ENCODE data around the gene ELMO1.

The ELMO1 gene

DNA sequence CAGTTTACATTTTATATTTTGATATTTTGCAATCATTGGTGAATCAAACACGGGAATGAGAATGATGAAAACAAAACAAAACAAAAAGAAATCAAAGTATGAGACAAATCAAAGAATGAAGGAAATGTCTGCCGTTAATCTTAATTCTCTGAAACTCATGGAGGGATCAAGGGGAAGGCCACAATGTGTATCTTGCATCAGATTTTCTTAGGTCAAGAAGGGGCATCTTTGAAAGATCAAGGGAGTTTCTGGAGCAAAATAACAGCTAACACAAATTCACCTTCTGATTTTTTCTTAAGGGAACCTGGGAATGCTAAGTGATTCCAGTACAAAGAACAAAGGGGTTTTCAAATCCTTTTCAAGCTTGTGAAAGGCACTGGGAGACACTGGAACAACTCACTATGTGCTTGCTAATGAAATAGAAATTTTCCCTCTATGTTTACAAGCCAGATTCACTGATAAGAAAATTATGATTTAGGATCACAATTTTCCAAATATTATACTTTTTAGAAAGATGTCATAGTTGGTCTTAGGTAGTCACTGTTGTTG is 402.1 kb downstream of the ELMO1 start:
- no peak for DNase-seq
- intact Hi-C loops (cut with DNase I), result no loop called here

DNA sequence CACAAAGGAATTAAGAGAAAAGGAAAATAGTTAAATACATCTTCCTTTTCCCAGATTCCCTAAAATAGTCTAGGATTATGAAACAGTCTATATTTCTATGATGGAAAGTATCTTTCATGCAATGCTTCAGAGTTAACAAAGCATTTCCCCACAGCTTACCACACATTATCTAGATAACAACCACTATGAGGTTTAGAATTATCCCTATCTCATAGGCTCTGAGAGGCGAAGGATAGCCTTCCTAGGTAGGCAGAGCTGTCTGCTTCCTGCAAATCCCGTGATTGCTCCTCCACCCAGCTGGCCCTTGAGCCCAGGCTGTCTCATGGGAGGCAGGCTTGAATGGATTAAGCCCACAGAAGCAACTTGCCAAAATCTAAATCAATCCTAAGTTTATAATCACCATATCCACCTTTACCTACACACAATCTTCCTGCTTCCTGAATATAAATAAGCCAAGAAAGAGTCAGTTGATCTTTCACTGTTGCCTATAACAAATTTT is 402.9 kb downstream of the ELMO1 start:
- DNase-seq, result no peak
- intact Hi-C loops (cut with DNase I), result no loop called here

DNA sequence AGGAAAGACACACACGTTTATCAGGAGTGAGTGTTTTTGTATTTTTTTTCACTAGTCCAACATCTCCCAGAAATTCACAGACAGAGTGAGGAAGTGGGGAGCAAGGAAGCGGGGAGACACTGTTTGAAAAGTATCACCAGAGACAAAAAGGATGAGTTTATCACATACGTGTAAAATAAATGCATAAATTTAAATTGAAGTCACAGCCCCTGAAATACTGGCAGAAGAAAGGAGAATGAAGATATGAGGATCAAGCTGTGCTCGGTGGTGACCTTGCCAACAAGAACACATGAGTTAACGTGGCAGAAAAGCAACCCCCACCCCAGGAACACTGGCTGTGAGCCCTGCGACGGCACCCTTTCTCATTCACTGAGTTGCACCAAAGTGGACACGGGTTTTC is 407.2 kb downstream of the ELMO1 start:
- DNase-seq, result no peak
- intact Hi-C loops (cut with DNase I), result no loop called here

DNA sequence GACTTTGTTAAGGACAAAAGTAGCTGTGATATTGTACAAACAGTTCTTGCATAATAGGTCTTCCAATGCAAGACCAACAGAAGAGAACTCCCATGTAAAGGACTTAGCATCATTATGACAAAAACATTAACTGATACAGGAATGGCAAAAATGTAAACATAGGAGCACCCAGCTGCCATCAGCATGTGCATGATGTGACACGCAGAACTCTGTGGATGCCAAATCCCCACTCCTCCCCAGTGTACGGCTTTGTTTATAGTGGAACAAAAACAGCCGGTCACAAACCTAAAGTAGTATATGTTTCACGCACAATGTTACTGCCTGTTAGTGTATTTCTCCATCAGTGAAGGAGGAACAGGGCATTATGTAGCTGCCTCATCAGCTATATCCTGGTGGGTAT is 408.3 kb downstream of the ELMO1 start:
- intact Hi-C loops (cut with DNase I), result no loop called here
- DNase-seq, result no peak

DNA sequence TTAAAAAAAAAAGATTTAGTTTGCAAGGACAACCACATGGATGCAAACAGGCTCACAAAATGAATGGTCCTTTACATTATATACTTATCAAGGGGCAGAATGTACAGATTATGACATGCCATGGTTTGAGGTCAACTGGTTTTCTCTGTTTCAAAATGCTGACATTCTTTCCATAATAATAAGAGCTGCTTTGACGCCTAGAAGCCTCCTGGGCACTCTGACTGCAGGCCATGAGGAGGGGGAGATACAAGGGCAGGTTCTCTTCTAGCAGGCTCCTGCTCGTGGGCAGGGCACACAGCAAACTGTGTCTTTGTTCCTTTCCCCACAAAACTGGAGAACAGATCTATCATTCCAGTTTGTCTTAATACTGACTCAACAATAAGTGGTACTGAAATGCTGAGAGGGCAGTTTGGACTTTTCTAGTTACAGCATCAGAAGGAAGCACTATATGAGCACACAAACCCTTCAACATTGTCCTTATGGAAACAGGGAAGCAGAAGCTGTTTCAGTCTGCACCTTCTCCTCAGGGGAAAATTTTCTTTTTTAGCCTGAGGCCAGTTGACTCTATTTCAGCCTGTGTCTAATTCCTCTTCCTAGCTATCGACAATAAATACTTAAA is 409.4 kb downstream of the ELMO1 start:
- intact Hi-C loops (cut with DNase I), result no loop called here
- DNase-seq, result no peak

DNA sequence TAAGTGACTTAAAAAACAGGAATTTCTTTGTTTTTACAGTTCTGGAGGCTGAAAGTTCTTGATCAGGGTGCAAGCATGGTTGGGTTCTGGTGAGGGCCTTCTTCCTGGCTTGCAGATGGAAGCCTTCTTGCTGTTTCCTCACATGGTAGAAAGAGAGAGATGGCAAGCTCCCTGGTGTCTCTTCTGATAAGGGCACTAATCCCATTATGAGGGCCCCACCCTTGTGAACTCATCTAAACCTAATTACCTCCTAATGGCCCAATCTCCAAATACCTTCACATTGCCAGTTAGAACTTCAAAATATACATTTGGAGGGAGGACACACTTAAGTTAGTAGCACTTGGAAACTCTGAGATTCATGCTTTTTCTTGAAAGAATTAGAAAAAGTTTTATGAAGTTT is 410.0 kb downstream of the ELMO1 start:
- no peak for DNase-seq
- intact Hi-C loops (cut with DNase I), result no loop called here

DNA sequence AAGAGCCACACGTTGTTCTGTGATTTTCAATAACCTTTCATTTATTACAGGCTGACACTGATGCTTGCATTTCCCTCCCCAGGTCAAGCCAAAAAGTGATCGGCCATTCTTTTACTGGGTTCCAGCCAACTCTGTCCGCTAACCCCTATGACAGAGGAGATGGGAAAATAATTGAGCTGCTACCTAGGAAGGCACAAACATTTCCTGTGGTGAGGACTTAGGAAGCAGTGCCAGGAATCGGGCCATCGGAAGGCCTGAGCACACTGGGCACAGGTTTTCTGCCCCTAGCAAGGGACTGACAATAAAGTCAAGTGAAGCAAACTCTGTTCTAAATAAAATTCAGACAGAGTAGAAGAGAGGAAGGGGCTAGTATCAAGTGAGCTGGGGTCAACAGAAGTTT is 411.4 kb downstream of the ELMO1 start:
- intact Hi-C loops (cut with DNase I), result no loop called here
- DNase-seq, result no peak

DNA sequence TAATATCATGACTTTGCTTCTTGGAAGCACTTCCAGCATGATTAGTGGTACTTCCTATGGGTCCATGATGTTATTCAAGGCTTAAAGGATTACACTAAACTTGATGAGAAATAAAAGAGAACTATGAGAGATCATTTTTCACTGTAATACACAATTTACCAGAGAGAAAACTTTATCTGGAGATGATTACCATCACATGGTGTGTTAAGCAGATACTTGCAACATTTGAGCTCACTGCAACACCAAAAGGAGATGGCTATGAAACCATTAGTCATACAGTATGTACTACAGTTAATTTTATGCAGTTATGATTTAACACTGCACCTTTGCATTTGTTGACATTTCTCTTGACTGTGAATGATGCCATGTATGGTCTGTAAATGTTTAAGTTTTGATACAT is 413.0 kb downstream of the ELMO1 start:
- DNase-seq, result no peak
- intact Hi-C loops (cut with DNase I), result no loop called here

DNA sequence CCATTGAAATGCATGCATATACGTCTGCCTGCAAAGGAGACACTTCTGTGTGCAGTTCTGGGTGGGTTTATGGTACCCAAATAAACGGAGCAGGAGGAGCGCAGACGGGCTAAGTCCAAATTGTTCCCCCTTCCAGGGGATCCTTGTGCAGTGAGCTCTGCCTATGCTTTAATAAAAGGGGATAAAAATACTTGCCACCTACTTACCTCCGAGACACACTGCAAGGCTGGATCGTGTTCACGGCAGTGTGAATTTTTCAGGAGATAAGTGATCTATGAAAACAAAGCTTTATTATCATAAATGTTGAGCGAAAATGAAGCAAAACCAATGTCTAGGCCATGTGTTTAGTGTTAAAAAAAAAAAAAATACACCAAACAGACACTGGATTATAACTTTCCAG is 415.5 kb downstream of the ELMO1 start:
- intact Hi-C loops (cut with DNase I), result no loop called here
- peak in 25 of 42 donors; percentile 11 to 75 (median 32) for DNase-seq

DNA sequence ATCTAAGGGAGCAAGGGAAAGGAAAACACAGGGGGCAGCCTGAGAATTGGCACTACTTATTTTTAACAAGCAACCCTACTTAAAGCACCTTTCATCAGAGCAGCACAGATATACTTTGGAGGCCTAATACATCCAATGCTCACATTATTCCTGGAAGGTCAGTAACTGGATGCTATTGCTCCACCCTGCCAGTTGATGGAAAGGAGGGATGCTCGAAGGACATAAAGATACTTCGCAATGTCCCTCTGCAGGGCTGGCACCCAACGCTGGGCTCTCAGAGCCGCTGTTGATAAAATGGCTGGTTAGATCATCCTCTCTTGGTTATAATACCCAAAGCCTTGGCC is 416.4 kb downstream of the ELMO1 start:
- no peak for DNase-seq
- intact Hi-C loops (cut with DNase I), result no loop called here

DNA sequence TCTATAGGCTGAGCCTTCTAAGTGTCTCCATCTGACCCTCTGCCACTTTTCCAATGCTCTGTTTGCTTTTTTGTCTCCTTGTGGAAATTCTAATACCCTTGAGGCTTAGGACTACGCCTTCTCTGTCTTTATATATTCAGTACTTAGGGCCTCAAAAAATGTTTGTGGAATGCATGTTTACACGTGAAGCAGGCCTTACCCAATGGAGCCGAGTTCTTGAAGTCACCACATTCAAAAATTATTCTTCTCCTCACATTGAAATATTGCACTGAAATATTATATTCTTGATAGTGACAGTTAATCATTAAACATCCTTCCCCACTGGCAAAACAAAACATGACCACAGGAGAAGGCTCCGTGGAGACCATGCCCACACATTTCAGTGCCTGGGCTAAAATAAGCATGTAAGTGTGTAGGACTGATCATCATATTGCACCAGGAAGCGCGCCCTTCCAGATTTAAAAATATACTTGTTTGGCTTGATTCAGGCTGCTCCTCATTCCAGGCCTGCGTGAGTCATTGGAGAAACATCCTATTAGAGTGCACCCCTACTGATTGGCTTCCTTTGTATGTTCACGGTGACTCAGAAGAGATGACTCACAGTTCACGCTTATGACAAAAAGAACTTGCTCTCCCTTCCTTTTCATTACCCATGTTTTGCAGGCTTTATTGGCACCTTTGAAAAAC is 416.9 kb downstream of the ELMO1 start:
- DNase-seq, result peak in 40 of 42 donors; percentile 14 to 93 (median 64)
- intact Hi-C loops (cut with DNase I), result no loop called here

DNA sequence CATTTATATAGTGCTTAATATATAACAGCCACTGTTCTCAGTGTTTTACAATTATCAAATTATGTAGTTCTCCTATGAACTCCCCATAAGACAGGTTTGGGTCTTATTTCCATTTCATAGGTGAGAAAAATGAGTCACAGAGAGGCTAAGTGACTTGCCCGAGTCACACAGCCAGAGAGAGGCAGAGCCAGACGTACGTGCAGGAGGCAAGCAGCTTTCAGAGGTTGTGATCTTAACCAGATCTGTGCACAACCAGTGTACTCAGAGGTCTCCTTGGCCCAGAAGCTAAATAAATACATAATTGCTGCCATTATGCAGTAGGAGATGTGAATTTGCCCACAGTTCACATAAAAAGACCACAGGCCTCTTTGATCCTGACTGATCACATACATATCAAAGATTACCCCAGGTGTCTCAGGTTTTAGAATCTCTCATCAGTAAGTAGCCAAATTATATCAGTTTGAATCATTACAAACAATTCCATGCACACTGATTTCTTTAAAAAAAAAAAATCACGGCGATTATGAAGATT is 419.7 kb downstream of the ELMO1 start:
- no peak for DNase-seq
- intact Hi-C loops (cut with DNase I), result no loop called here

DNA sequence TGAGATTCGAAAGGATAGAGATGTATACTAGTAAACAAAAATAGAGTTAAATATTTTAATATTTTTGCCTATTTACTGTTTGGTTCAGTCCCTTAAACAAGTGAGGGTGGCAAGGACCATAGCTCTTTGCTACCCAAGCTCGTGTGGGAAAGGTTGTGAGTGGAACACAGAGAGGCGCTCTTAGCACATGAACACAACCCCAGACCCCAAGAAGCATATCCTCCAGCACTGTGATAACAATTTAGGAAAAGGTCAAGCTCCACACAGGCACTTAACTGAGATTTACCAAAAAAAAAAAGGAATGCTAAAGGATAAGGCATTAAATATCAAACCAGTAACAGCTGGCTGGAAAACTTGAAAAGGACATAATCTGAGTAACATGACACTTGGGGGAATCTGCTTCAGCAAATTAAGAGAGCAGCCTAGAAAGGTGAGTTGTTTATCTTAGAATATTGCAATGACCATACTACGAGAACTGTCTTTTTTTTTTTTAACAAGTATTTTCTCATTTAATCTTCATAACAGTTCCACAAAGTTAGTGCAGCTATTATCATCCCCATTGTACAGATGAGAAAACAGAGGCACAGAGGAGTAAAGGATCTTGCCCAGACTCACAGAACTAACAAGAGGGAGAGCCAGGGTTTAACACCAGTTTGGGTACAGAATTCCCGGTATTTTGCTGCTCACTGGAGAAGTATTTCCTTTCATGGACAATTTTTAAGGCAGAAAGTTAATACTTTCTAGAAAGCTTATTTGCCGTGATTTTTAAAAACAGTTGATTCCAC is 420.9 kb downstream of the ELMO1 start:
- intact Hi-C loops (cut with DNase I), result no loop called here
- DNase-seq, result no peak

DNA sequence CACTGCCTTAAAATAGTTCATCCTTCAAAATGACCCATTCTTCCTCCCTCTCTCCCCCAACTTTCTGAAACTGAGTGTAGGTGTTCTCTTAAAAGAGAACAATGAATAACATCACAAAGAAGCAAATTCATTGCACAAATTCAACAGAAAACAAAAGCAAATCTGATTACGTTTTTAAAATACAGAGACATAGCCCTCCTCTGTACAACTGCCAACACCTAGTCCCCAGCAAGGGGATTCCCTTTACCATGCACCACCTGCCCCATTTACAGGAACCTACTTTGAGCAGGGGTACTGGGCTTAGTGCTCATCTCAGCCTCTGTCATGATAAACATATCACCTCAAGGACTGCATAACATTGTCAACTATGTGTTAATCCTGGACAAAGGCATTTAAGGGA is 421.6 kb downstream of the ELMO1 start:
- no peak for DNase-seq
- intact Hi-C loops (cut with DNase I), result no loop called here

DNA sequence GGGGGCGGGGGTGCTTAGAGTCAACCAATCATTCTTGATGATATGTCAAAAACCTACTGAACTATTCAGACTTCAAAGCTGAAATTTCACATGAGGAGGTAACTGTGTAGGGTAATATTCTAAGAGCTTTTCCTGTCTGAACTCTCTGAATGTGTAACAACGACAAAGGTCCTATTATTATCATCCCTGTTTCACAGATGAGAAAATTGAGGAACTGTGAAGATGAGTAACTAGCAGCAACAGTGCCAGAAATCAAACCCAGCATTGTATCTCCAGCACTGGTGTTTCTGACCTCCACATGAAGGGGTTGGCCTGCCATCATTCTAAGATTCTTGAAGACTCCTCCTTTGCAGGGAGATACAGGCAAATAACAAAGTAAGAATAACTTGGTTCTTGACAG is 429.7 kb downstream of the ELMO1 start:
- intact Hi-C loops (cut with DNase I), result no loop called here
- no peak for DNase-seq

DNA sequence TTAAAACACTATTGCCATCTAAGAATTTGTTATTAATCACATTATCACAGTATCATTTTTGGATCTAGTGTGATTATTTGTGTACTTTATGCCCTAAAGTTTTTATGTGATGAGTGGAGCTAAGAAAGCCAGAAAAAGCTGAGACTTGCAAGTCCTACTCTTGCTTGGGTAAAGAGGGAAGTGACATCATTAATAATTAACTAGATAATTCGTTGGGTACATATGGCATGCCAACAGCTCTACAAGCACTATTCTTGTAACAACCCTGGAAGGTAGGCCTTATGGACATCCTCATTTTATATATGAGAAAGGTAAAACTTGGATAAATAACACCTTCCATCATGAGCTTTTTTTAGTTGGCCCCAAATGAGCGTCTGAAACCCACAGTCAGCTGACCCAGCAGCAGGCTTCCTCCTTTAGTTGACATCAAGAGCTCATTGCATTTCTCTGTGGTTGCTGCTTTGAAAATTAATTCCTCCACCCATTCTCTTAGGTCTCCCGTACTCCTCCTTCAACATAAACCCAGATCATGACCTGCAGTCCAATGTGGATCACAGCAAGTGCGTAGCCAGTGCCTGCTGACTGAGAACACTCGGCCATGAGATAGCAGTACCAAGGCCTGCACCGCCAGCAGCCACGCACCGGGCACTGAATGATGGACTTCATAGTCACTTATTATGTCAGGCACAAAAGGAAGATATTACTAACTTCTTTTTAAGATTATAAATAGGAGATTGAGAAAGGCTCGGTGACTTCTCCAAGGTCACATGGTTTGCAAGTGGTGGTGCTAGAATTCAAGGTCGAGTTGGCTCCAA is 432.4 kb downstream of the ELMO1 start:
- DNase-seq, result no peak
- intact Hi-C loops (cut with DNase I), result no loop called here

DNA sequence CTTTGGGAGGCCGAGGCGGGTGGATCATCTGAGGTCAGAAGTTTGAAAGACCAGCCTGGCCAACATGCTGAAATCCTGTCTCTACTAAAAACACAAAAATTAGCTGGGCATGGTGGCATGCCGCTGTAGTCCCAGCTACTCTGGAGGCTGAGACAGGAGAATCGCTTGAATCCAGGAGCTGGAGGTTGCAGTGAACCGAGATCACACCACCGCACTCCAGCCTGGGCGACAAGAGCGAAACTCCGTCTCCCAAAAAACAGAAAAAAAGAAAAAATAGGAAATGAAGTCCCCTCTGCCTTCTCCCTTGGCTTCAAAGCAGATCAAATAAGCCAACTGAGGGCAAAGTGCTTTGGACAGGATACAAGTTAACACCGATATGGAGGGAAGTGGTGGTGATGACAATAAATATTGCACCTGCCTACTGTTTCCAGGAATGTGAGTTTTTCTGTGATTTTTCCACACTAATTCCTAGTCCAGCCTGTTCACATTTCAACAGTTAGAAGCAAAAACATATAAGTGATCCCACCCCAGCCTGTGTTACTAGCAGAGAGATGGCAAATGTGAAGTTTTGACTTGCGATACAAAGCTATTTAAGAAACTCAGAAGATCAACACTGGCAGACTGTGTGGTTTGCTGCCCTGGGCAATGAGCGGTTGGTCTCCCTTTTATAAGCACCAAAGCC is 433.2 kb downstream of the ELMO1 start:
- intact Hi-C loops (cut with DNase I), result no loop called here
- DNase-seq, result no peak

DNA sequence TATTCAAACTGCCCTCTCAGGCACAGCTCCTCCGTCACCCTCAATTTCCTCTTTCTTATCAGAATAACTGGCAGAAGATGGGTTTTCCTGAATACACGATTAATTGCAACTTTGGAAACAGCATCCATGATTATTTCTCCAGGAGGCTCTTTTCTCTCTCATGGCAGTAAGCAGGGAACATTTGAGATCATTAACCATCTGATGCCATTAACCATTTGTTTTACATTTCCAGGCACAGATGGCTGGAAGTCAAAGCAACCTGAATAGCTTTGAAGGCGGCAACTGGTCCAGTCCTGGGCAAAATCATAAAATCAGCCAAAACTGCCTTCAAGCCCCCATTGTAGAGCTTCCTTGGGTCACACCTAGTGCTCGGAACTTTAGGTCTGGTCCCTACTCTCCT is 434.9 kb downstream of the ELMO1 start:
- intact Hi-C loops (cut with DNase I), result no loop called here

More for the DNA sequence above, 434.9 kb downstream of the ELMO1 start:
- no peak for DNase-seq

All from head of caudate nucleus (tissue), 42 donors.